SIG-M5 treated with dmso at 0.1 percent for 504 hours (cell line): ENCODE data around the gene CATSPER3.

Experiments used
- DNase-seq: peaks from one replicate; lab custom pipeline; 2025; ENCODE audit not compliant: unreplicated experiment; lab: John Stamatoyannopoulos, UW

Gene CATSPER3

DNA sequence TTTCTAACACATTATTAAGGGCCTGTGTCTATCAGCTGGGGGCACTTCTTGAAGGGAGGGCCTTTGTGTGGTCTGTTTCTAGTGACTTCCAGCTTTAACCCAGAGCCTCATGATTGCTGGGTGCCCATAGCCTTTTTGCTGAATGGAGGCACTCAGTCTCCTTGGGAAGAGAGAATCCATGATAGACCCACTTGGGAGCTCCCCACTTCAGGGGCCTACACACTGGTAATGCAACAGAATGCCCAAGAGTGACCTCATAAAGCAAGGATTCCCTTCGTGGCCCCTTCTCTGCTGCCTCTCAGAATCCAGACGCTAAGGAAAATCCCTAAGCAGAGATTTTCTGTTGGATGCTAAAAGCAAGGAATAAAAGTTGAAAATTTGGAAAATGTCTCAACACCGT, at the start of gene CATSPER3:
CATSPER3 (plus strand) TSS at position 301 of the 400 bp plus-strand sequence; CDS start at position 386, 85 bp downstream.
- DNase-seq = no peak

- no peak for DNase-seq
These were observed 48.8 kb upstream of the CATSPER3 start for GRCh38 chr5:134918861-134919260.

DNA sequence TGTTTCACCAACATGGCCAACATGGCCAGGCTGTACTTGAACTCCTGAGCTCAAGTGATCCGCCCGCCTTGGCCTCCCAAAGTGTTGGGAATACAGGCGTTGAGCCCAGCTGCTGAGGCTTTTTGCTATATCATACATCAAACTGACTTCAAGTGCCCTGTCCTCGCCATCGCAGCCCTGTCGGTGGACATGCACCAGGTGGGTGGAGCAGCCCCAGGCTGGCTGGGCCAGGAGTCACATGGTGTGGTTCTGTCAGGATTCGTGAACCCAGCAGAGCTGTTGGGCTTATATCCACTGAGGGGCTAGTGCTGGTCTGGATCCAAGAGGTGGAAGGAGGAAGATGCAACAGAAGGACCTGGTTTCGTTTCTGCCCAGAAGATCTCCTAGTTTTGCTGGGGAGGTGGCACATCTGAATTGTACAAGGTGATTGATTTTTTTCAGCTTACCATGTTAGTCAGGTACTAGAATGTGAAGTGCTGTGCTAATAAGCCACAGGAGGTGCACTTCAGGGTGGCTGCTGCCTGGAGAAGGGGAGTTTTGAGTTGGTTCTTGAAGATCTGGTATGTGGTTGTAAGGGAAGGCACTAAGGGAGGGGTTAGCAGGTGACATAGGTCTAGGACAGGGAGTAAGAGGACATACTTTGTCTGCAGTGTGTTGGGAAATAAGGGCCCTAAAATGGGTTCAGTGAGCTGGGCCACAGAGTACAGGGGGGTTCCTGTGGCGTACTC, 46.7 kb upstream of the CATSPER3 start:
- no peak for DNase-seq

DNA sequence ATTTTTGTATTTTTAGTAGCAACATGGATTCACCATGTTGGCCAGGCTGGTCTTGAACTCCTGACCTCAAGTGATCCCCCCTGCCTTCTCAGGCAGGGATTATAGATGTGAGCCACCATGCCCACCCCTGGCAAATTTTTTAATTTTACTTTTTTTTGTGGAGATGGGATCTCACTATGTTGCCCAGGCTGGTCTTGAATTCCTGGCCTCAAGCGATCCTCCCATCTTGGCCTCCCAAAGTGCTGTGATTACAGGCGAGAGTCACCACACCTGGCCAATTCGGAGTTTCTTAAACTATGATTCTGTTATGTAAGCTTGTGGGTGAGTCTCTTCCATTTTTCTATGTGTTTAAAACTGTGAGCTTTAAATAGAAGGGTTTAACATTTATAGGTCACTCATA, 35.2 kb upstream of the CATSPER3 start:
- DNase-seq = no peak

DNA sequence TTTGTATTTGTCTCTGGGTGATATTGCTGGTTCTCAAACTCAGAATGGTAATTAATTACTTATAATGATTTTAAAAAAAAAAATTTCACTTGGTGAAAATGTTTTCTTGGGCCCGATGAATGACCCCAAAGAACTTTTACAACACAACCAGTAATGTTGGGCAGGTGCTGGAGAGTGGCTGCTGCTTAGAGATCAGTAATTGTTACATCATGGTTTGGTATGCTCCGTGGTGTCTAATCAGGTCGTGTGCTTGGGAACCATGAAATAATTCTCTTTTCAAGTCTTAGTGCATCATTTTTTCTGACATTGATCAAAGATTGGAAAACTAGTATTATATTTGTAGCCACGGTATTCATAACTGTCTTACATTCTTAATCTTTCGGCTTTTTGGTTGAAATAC, 33.5 kb upstream of the CATSPER3 start:
- DNase-seq = no peak

GRCh38 chr5:134935711-134936602, 31.8 kb upstream of the CATSPER3 start:
- no peak for DNase-seq

DNA sequence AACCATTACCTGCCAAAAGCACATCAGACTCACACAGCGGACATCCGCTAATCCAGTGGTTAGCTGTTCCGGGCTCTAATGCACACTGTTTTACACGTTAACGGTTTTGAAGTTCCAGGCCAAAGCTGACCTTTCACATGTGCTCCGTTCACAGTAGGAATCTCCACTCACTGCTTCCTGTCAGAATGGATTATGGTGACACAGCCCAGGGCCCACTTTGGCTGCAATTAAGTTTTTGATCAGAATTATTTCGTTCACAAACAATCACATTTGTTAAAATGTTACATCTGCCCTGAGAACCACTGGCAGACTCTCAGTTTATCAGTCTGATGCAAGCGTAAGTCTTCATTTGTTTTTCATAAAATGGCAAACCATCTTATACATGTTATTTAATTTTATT, 30.2 kb upstream of the CATSPER3 start:
- DNase-seq = no peak

DNA sequence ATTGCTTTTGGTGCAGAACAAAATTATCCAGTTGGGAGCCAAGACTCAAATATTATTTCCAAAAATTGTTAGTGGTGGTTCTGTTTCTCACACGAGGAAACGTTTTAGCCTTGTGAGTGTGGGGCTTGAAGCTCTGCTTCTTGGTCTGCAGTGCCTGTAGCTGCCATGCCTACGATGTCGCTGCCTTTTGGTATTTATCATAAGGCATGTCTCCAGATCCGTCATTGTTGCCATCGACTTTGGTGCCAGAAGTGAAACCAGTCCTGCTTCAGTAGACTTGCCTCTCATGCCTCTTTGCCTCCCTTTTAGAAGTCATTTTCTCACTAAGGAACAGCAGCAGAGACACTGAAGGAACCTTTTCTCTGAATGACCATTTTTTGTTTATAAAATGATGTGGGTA, 29.7 kb upstream of the CATSPER3 start:
- no peak for DNase-seq

DNA sequence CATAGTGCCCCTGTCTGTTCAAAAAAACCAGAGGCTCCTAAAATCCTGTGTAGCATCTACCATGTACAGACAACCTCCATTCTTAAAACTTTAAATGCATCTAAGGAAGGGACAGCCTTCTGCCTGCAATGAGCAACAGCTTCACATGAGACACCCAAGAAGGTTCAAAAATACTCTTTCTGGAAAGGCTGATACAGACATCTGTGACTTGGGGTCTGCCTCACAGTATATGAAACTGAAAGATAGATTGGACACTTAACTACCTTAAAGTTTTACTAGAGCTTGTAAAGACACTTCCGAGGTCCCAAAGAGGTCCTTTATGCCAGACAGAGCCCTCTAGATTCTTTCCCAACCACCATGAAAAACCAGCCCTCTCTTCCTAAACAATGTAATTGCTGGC, 28.2 kb upstream of the CATSPER3 start:
- no peak for DNase-seq

GRCh38 chr5:134943547-134943946, 24.2 kb upstream of the CATSPER3 start:
- no peak for DNase-seq

GRCh38 chr5:134944630-134945029, 23.1 kb upstream of the CATSPER3 start:
- DNase-seq = no peak

DNA sequence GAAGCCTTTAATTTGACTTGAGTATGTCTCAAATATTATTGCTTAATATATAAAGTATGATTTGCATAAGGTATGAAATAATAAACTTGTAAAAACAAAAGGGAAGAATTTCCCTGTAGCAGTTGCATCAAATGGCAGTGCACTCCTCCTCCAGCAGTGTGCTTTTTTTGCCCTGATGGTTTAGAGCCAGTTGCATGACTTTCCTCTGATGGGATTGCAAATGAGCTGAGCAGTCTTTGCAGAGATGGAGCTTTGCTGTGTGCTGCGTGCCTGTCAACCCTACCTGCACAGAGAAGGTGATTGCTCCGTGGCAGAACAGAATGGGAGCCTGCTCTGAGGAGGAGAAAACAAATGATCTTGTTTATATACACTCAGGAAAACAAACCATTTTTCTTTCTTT, 22.7 kb upstream of the CATSPER3 start:
- DNase-seq = no peak

DNA sequence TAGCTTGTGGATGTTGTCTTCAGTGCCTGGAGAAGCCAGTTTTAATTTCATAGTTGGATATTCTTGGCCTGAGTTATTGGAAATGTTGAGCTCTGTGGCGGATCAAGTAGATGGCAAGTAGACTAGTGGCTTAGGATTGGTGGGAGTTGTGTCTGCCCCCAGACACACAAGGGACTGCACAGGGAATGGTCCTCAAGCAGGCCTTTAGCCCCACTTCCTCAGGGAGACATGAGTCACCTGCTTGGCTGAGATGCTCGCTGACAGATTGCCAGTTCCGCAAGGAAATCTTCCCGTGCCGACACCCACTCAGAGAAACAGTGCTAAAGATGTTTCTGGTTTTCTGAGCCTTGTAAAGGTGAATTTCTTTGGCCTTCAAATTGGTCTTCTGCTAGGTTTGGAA, 18.8 kb upstream of the CATSPER3 start:
- no peak for DNase-seq

- no peak for DNase-seq
These were observed 18.4 kb upstream of the CATSPER3 start for GRCh38 chr5:134949316-134949715.

DNA sequence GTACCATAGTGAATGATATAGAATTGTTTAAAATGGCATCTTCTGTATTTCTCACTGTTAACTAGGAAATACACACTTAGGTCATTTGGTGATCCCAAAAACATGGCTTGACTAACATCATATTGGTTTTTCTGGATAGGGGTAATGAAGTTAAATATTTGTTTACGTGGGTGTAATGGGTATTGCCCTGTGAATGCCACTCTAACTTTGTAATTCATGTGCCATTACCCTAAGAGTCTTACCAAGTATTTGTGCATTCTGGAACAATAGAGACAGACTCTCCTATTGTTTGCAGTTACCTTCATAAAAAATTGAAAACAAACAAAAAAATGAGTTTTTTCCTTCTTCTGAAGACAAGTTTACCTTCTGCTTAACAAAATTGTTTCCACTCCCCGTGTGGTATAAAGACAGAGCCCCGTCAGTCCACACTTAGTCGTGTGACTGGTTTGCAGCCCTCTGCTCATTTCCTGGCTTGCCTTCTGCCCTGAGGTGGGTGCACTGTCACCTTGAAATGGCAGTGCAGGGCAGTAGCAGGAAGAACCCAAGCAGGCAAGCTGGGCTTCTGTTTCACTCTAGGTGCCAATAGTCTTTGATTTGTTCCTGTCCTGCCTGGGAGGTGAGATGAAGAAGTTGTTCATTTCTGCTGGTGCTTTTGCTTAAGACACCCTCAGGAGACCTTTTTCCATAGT, 9.6 kb upstream of the CATSPER3 start:
- DNase-seq = no peak

DNA sequence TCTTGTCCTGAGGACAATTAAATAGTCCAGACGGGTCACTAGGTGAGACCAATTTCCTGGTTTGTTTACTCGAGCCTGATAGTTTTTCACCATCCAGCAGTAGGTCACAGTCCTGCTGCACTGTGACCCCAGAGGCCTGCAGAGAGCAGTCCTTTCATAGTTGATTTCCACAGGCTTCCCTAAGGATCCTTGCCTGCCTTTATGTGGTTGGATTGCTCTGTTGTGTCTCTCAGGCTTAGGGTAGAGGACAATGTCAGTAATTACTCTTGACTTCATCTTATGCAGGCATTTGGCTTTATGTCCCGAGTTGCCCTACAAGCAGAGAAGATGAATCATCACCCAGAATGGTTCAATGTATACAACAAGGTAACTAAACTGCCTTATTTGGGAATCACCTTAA, 9.0 kb upstream of the CATSPER3 start:
- DNase-seq = no peak

DNA sequence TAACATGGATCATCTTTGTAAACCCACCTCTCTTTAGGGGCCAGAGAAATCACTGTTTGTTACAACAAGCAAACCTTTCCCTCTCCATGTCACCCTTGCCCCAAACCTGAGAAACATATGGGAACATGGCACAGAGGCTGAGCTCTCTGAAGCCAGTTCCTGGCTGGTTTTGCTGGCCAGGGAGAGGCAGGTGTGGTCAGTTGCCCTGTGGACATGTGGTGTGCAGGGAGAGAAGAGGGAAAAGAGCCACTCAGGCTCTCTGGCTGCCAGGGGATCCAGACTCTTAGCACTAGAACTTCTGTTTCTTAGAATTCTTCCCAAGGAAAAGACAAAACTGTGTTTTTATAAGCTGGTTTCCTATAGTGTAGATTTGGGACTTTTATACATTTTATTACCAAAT, 4.6 kb upstream of the CATSPER3 start:
- no peak for DNase-seq

GRCh38 chr5:134964359-134965270, 3.1 kb upstream of the CATSPER3 start:
- no peak for DNase-seq

DNA sequence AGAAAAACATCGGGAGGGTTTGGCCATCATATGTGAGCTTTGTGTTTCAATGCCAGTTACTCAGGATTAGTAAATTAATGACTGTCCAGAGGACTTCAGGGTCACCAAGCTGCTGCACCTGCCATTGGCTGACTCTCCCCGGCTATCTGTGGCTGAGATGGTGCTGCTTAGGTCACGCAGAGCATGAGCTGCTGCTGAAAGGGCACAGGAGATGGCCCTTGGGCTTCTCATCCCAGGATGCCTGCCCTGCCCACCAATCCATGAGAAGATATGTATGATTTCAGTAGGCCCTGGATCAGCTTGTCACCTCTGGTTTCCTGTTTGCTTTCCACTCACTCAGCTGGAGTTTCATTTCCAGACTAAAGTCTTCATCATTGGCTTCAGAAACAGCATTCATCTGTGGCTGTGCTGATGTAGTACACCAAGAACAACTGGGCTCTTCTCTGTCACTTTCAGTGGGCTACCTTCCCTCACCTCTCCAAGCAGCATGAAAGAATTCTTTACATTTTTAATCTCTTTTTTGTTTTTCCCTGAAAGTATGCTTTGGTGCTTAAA, 2.4 kb upstream of the CATSPER3 start:
- no peak for DNase-seq

- DNase-seq = peak; percentile 37
These were observed 348 bp downstream of the CATSPER3 start for GRCh38 chr5:134968055-134968454.
